ENCODE data around the gene PHF10.

The PHF10 gene

GRCh38 chr6:169663468-169663867 lies 60.8 kb downstream of the PHF10 start:
- TF ChIP-seq MAX (IDR thresholded peaks at IDR 0.05) = no peak
- no peak for TF ChIP-seq EP300 (IDR thresholded peaks at IDR 0.05; ENCODE audit: borderline replicate concordance)
- TF ChIP-seq REST (IDR thresholded peaks at IDR 0.05; ENCODE audit: low read depth) = no peak
- TF ChIP-seq CEBPB (IDR thresholded peaks at IDR 0.05) = no peak

- TF ChIP-seq TCF12 (IDR thresholded peaks at IDR 0.05; ENCODE audit: low read depth) (no peak), RAD21 (IDR thresholded peaks at IDR 0.05; ENCODE audit: low read depth) (no peak), EGR1 (IDR thresholded peaks at IDR 0.05) (no peak), TEAD4 (IDR thresholded peaks at IDR 0.05) (no peak), REST (IDR thresholded peaks at IDR 0.05; ENCODE audit: low read depth) (no peak), EP300 (IDR thresholded peaks at IDR 0.05; ENCODE audit: borderline replicate concordance) (no peak), YY1 (IDR thresholded peaks at IDR 0.05; ENCODE audit: low read depth) (no peak), FOXM1 (IDR thresholded peaks at IDR 0.05; ENCODE audit: borderline replicate concordance, low read depth) (no peak), MAX (IDR thresholded peaks at IDR 0.05) (no peak), ZBTB7A (IDR thresholded peaks at IDR 0.05; ENCODE audit: low read depth) (no peak), NFIC (IDR thresholded peaks at IDR 0.05) (no peak)
- TF ChIP-seq, protein P1, sequence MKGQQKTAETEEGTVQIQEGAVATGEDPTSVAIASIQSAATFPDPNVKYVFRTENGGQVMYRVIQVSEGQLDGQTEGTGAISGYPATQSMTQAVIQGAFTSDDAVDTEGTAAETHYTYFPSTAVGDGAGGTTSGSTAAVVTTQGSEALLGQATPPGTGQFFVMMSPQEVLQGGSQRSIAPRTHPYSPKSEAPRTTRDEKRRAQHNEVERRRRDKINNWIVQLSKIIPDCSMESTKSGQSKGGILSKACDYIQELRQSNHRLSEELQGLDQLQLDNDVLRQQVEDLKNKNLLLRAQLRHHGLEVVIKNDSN (IDR thresholded peaks at IDR 0.05) = no peak
These were observed 62.9 kb downstream of the PHF10 start for GRCh38 chr6:169661391-169661756.

- TF ChIP-seq EP300 (IDR thresholded peaks at IDR 0.05; ENCODE audit: borderline replicate concordance) (no peak), REST (IDR thresholded peaks at IDR 0.05; ENCODE audit: low read depth) (no peak), TCF12 (IDR thresholded peaks at IDR 0.05; ENCODE audit: low read depth) (no peak), YY1 (IDR thresholded peaks at IDR 0.05; ENCODE audit: low read depth) (no peak)
These were observed 63.4 kb downstream of the PHF10 start for GRCh38 chr6:169660751-169661390.

DNA sequence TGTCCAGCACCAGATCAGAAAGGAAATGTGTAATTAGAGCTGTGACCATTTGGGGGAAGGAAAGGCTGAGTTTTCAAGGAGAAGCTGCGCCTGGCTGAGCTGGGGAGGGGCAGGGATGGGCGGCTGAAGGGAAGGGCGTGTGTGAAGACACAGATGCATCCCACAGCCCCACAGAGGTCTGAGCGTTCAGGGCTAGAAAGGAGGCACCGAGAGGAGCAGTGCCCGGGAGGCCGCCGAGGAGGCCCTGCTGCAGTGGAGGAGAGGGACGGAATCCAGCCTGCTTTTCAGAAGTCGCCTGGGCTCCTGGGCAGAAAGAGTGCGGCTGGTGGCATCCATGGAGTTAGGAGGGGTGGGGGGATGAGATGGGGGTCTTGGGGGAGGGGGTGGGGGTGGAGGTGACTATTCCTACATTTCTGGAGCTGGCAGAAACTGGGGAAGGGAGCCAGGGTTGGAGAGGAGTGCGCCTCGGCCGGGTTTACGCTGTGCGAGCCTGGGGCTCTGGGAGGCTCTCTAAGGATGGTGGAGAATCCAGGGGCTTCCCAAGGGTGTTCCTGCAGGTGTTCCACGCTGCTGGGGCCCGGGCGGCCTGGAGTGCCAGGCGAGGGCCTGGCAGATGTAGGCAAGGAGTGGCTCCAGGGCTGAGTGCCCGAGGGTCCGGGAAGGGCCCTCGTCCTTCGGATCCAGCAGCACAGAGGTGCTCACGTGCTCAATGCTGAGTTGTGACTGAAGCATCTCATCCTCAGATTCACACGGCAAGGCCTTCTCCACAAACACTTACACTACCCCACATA lies 64.3 kb downstream of the PHF10 start:
- TF ChIP-seq FOXM1 (IDR thresholded peaks at IDR 0.05; ENCODE audit: borderline replicate concordance, low read depth) (no peak), YY1 (IDR thresholded peaks at IDR 0.05; ENCODE audit: low read depth) (no peak), NFIC (IDR thresholded peaks at IDR 0.05) (no peak), RAD21 (IDR thresholded peaks at IDR 0.05; ENCODE audit: low read depth) (no peak), ZBTB7A (IDR thresholded peaks at IDR 0.05; ENCODE audit: low read depth) (no peak)

DNA sequence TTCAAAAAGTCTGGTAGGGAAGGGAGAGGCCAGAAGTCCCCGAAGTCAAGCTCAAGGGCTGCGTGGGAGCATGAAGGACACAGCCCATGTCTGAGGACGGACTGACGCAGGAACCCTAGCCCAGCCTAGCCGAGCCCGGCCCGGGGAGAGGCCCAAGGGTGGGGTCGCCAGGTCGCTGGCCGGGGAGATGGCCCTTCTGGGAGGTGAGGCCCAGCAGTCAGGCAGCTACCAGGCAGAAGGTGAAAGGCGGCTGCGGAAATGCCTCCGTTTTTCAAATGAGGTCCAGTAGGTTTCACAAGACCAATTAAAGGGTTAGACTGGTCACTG lies 67.1 kb downstream of the PHF10 start:
- TF ChIP-seq, protein P1 (IDR thresholded peaks at IDR 0.05) = no peak
